HG02970 (cell line): ENCODE data around the gene TBC1D25.
"Not testable (repeated sequence)": the region's sequence is repeated elsewhere in the genome, so short reads cannot be mapped to it uniquely, and the experiment has no call there.

Experiments used
- ATAC-seq: cut with Tn5 transposase; IDR thresholded peaks from one replicate; pipeline ENCODE4 v1.9.1; 2021; ENCODE audit warnings: mild to moderate bottlenecking, moderate library complexity, moderate number of reproducible peaks; ENCODE audit not compliant: unreplicated experiment, low FRiP score

The TBC1D25 gene

DNA sequence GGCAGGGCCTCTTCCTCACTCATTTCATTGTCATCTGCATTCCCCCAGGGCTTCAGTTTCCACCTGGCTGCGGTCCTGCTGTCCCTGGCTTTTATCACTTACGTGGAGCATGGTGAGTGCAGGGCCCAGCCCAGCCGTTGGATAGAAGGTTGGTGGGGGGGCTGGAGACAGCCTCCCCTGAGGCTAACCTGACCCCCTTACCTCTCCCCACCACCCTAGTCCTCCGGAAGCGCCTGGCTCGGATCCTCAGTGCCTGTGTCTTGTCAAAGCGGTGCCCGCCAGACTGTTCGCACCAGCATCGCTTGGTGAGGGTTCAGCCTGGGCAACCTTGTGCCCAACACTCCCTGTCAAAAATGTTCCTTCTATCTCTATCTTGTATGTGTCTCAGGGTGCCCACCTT is 23.7 kb upstream of the TBC1D25 start:
- ATAC-seq = no peak

DNA sequence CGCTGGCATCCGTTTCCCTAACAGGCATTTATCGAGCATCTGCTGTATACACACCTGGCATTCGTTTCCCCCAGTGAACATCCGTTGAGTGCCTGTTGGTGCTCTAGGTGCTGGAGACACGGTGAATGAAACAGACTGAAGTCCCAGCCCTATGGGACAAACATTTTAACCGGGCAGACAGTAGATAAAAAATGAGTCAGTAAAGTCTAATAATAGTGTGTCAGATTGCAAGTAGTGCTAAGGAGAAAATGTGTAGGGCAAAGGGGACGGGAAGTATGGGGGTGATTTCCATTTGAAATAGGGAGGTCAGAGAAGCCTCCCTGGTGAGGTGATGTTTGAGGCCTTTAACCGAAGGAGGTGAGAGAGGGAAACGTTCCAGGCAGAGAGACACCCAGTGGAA is 23.2 kb upstream of the TBC1D25 start:
- ATAC-seq = no peak

DNA sequence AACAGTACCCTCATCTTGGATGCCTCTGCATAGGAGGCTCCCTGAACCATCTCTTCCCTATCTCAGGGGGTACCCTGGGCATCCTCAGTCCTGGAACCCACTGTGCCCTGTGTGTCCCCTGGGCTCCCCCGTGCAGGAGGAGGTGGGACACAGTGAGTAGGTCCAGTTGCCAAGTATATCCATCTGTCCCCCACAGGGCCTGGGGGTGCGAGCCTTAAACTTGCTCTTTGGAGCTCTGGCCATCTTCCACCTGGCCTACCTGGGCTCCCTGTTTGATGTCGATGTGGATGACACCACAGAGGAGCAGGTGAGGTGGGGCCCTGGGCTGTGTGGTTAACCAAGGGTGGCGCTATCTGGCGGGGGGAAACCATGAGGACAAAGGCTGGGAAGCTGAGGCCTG is 22.5 kb upstream of the TBC1D25 start:
- no peak for ATAC-seq

DNA sequence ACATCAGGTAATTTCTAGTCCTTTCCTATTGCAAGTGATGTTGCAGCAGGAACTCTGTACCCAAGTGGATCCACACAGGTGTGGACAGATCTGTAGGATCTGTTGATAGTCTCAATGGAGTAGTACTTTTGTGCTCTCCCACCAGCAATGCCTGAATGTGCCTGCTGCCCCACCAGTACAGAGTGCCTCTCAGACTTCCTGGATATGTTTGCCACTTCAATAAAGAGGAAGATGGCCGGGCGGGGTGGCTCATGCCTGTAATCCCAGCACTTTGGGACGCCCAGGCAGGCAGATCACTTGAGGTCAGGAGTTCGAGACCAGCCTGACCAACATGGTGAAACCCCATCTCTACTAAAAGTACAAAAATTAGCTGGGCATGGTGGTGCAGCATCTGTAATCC is 20.0 kb upstream of the TBC1D25 start:
- not testable (repeated sequence) for ATAC-seq

DNA sequence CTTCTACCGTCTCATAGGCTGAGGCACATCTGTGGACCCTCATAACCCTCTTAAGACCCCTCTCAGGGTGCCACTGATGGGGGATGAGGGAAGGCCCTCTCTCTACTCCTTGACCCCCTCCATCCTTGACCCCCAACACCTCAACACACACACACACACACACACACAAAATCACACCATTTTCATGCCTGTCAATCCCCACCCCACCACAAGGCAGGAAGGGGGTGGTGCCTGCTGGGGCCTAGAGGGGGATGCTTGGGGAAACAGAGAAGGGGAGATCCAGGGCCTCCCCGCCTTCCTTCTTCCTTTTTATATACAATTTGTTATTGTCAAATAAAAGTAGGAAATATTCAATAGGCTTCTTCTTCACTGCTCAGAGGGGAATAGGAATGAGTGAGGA is 19.1 kb upstream of the TBC1D25 start:
- ATAC-seq = no peak

DNA sequence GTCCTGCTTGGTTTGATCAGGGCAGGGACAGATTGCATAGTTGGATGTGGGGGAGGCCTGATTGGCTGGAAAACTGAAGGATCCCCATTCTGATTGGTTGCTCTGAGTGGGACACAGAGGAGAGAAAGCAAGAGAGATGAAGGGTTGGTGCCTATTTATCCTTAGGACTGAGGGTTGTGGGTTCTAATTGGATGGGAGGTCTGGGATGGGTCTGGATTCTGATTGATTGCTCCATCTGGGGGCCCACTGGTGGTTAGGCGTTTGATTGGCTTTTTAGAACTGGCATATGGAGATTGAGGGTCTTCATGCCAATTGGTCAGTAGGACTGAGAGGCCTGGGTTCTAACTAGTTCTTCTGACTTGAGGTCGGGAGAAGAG is 18.6 kb upstream of the TBC1D25 start:
- ATAC-seq = no peak

DNA sequence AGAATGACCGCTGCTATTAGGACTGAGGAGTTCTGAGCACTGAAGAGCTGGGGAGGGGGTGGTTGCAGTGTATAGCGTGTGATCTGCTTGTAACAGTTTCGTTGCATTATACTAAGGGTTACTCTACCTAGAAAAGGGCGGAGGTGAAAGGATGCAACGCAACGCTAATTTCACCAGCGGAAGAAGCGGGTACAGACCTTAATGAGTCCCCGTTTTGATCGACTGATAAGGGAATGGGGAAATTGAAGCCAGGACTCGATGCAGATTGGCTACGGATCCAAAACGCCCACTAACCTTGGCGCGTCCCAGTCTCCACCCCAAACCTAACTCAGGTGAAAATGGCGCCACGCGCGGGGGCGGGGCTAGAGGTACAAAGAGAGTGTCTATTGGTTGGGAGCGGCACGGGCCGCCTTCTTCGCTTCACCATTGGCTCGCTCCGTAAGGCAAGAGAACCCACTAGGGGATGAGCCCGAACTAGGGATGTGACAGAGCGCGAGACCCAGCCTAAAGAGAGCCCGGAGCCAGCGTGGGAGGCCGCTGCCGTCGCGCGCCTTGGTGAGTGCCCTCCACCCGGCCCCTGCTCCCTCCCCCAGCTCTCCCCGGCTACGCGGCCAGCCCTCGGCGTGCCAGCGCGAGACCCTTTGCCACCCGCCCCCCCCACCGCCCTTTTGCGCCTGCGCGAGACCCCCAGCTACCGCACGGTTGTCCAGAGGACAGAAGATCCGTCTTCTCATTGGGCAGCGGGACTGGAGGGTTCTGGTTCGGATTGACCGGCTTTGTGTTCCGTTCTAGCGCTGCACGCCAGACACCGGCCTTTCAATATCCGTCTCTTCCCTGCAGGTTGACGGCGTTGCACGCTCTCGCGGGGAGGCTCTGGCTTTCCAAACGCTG is 17.9 kb upstream of the TBC1D25 start, which contains the start of gene EBP:
EBP (plus strand) TSS at position 456 of the 891 bp plus-strand sequence. CDS start 1,964 bp downstream, outside the sequence.
- peak; percentile 88 for ATAC-seq

DNA sequence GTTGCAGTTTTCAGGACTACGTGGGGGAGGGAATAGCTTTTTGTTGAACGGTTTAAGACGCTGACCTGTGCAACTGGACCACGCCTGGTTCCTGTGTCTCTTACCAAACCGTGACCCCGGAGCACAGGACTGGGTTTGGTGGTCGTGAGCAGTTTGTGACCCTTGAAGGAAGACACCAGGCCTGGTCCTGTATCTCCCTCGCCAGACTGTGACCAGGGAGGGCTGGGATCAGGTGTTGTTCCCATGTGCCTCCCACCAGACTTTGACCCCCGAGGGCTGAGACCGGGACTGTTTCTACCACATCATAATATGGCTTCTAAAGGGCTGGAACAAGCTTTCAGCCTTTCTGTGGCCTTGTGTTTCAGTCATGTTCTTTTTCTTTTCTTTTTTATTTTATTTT is 17.2 kb upstream of the TBC1D25 start:
- ATAC-seq = no peak

DNA sequence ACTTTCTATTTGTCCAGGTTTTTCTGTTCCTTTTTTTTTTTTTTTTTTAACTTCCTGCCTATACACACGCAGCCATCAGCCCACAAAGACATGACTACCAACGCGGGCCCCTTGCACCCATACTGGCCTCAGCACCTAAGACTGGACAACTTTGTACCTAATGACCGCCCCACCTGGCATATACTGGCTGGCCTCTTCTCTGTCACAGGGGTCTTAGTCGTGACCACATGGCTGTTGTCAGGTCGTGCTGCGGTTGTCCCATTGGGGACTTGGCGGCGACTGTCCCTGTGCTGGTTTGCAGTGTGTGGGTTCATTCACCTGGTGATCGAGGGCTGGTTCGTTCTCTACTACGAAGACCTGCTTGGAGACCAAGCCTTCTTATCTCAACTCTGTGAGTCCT is 15.8 kb upstream of the TBC1D25 start:
- no peak for ATAC-seq

DNA sequence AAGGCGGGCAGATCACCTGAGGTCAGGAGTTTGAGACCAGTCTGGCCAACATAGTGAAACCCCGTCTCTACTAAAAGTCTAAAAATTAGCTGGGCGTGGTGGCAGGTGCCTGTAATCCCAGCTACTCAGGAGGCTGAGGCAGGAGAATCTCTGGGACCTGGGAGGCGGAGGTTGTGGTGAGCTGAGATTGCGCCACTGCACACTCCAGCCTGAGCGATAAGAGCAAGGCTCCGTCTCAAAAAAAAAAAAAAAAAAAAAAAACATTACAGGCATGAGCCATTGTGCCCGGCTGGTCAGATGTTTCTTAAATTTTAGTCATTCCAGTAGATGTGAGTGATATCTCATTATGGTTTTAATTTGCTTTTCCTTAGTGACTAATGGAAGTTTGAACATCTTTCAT is 13.7 kb upstream of the TBC1D25 start:
- not testable (repeated sequence) for ATAC-seq

DNA sequence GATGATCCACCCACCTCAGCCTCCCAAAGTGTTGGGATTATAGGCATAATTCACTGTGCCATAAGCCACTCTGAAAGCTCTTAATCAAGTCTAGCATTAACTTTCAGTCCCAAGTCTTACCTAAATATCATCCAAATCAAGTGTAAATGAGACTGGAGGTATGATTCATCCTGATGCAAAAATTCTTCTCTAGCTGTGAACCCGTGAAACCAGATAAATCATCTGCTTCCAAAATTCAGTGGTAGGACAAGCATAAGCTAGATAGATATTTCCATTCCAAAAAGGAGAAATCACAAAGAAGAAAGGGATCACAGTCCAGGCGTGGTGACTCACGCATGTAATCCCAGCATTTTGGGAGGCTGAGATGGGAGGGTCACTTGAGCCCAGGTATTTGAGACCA is 8.8 kb upstream of the TBC1D25 start:
- no peak for ATAC-seq

DNA sequence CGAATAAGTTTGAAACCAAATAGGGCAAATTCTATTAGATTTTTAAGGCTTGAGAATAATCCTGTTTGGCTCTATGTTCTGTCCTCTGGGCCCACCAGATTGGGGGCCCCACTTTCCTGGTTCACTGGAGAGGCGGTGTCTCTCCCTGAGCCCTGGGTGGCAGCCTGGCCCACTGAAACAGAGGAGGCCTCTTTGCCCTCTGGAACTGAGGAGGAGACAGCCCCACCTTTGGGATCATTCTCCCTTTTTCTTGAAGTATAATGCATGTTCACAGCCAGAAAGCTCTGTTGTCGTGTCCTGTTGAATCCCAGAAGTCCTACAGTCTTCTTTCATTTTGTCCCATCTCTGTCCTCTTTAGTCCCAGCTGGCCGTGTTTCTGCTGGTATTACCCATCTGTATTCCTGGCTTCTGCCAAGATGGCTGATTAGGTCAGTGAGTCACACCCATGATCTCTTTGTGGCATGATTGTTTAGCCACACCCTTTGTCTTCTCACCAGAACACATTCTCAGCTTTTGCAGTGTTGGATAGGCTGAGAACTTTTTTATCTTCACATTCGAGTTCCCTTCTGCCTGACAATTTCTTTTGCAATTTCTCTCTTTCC is 8.1 kb upstream of the TBC1D25 start:
- ATAC-seq = no peak

DNA sequence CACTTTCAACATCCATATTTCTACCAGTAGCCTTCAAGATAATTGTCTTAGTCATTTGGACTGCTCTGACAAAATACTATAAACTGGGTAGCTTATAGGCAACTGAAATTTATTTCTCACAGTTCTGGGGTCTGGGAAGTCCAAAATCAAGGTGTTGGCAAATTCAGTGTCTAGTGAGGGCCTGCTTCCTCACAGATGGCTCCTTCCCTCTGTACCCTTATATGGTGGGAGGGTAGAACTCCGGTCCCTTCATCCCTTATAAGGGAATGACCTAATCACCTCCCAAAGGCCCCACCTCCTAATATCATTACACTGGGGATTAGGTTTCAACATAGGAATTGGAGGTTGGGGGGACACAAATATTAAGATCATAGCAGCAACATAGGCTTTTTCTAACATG is 7.4 kb upstream of the TBC1D25 start:
- no peak for ATAC-seq

DNA sequence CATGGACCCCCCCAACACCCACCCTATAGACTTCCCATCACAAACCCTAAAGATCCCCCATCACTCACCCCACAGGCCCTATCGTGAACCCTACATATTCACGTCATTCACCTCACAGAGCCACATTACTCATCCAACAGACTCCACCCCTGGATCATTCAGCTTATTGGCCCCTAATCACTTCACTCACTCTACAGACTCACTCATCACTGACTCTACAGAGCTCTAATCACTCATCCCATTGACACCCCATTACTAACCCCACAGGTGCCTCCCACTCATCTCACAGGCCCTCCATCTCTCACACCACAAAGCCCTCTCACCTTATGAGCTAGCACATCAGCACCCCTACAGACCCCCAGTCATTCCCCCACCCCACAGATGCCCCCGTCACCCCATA is 6.3 kb upstream of the TBC1D25 start:
- ATAC-seq = no peak

DNA sequence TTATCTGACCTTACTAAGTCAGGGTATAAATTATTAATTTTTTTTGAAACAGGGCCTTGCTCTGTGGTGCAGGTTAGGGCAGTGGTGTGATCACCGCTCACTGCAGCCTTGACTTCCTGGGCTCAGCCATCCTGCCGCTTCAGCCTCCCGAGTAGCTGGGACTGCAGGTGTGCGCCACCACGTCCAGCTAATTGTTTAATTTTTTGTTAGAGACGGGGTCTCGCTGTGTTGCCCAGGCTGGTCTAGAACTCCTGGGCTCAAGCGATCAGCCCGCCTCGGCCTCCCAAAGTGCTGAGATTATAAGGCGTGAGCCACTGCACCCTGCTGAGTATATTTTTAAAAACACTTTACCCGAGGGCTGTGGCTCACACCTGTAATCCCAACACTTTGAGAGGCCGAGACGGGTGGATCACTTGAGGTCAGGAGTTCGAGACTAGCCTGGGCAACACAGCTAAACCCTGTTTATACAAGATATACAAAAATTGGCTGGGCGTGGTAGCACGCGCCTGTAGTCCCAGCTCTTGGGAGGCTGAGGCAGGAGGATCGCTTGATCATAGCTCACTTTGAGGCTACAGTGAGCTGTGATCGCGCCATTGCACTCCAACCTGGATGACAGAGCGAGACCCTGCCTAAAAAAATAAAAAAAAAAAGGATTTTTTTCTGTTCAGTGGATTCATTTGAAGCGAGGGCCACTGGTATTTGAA is 721 bp upstream of the TBC1D25 start:
- ATAC-seq = no peak

DNA sequence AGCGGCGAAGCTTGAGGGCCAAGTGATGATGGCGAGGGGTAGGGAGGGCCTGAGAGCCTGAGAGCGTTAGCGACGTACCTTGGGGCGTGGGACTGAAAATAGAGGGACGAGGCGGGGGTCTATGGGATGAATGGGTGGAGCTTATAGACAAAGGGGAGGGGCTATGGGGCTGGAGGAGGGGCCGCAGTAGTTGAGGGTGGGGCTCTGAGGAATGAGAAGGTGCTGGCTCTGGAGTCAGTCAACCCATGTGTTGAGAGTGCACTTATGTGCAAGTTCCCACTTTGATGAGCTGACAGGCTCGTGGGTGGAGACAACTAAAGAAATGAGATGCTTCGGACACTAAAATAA is 488 bp downstream of the TBC1D25 start:
- ATAC-seq = no peak

DNA sequence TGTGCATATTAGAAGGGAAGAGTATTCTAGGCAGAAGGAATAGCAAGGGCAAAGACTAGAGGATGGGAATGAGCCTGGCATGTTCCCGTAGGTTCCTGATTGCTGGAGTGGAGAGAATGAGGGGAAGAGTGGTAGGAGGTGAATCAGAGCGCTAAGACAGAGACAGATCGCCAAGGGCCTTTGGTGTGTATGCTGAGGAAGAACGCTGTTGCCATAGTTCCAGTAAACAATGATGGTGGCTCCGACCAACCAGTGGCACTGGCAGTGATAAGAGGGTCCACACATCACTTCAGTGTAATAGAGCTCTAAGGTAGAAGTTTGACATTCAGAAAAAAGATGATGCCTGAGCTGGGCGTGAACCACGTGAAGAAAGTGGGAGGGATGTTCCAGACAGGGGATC is 966 bp downstream of the TBC1D25 start:
- ATAC-seq = no peak

DNA sequence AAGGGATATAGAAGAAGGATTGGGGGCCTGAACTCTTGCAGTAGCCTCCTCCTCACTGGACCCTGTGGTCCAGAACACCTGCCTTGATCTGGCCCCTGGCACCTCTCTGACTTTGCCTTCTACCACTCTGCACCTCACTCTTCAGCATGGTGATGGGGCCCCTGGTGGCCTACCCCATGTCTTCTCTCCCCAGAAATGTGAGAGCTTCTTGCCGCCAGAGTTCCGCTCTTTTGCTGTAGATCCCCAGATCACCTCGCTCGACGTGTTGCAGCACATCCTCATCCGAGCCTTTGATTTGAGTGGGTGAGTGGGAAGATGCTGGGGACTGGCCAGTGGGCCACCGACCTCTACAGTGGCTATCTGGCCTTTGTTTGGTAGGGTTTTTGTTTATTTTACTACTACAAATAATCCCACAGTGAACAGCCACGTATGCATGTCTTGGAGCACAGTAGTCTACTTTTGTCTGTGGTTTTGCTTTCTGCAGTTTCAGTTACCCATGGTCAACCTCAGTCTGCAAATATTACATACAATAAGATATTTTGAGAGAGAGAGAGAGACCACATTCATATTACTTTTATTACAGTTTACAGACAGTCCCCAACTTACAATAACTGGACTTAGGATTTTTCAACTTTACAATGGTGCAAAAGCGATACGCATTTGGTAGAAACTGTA is 1.8 kb downstream of the TBC1D25 start:
- no peak for ATAC-seq

DNA sequence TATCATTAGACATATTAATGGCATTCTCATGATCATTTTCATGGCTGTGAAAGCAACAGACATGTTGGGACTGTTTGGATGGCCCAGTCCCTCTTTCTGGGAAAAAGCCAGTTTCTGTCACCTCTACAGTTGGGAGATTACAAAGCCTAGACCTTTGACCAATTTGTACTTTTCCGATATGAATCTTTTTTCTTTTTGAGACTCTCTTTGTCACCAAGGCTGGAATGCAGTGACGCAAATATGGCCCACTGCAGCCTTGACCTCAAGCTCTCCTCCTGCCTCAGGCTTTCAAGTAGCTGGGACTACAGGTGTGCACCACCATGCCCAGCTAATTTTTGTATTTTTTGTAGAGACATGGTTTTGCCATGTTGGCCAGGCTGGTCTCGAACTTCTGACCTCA is 9.4 kb downstream of the TBC1D25 start:
- ATAC-seq = no peak

DNA sequence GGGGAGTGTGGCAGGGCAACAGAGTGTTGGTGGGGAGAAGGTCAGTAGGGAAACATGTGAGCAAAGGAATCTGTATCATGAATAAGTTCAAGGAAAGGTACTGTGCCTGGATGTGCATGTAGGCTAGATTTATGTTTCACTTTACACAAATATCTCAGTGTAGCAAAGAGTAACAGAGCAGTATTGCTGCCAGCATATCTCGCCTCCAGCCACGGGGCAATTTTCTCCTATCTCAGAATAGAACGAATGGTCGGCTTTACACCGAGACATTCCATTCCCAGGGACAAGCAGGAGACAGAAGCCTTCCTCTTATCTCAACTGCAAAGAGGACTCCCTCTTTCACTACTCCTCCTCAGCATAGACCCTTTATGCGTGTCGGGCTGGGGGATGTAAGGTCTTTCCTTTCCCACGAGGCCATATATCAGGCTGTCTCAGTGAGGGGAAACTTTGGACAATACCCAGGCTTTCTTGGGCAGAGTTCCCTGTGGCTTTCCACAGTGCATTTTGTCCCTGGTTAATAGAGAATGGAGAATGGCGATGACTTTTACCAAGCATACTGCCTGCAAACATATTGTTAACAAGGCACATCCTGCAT is 16.3 kb downstream of the TBC1D25 start:
- ATAC-seq = not testable (repeated sequence)

DNA sequence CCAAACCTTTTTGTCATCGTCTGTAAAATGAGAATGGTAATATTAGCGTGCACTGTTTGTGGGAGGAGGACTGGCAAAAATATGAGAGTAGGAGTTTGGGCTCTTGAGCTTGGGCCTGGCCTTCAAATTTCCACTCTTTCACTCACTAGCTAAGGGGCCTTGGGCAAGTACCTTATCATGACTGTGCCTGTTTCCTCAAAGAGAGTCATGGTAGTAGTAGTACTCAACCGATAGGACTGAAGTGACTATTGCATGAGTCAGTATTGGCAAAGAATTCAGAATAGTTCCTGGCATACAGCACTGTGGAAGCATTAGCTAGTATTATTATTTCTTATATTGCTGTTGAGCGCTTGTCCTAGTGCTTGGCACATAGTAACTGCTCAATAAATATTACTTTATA is 18.8 kb downstream of the TBC1D25 start:
- no peak for ATAC-seq
